Retinal pigment epithelial cell (primary cell): ENCODE results near the gene TMEM74B.
A peak's percentile ranks its signal among the peaks of the same experiment; 100 is the strongest.

Source experiments
- DNase-seq: peaks from one replicate; pipeline ENCODE4 v3.0.0-alpha.2; 2010; ENCODE audit warnings: low read depth
- H3K4me3 ChIP-seq: 2 replicates; pipeline ENCODE4 v1.5.1; 2011; ENCODE audit warnings: mild to moderate bottlenecking, low read length, control low read depth, moderate library complexity
- TF ChIP-seq, protein P1 (sequence below): conservative IDR thresholded peaks from 2 replicates; pipeline ENCODE4 v1.5.1; 2011; ENCODE audit warnings: low read depth, low read length, control low read depth, inconsistent platforms

Gene TMEM74B

DNA sequence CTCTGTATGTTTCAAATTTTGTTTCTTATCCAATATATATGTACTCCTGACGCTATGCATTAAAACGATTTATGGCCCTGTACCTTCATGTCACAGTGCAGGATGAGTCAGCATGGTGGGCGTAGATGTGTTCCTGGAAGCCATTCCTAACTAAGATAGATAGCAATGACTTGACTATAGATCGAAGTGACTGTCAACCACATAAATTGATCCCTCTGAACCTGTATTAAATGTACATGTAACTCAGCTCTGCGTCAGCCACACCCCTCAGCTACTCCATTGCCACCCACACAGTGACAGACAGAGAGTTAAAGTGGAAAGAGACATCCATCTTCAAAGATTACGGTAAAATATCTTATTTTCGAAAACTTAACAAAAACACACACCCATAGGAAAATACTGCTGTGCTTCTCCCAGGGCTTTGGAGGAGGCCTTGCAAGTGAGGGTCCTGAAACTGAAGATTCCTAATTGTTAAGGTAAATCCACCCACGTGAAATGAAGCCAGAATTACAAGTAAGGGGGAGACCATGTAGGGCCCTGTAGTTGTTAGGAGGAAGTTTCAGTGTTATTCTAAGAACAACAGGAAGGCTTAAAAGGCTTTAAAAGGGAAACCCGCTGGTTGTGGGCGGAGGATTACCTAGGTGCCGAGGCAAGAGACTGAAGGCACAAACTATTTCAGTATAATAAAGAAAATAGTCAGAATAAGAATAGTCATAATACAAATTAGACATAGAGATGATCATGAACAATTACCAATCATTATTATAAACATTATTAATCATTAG lies 30.8 kb upstream of the TMEM74B start:
- DNase-seq, result no peak
- no peak overlapping the region for H3K4me3 ChIP-seq

DNA sequence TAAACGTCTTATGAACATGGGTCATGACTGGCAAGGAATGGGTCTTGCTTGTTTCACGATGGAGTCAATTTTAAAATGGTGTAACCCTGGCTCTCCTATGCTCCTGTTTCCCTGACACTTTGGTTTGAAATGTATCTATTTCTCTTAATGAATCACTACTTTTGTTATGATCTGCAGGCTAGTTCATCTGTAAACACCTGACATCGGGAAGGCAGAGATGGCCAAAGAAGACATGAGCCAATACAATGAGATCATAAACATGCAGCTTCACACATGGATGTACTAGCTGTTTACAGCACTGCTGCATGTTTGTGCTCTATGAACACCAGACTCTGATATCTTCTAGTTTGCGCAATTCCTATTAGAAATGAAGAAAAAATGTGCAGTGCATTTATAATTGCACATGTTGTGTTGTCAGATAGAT lies 30.1 kb upstream of the TMEM74B start:
- DNase-seq, result no peak
- TF ChIP-seq, protein P1, sequence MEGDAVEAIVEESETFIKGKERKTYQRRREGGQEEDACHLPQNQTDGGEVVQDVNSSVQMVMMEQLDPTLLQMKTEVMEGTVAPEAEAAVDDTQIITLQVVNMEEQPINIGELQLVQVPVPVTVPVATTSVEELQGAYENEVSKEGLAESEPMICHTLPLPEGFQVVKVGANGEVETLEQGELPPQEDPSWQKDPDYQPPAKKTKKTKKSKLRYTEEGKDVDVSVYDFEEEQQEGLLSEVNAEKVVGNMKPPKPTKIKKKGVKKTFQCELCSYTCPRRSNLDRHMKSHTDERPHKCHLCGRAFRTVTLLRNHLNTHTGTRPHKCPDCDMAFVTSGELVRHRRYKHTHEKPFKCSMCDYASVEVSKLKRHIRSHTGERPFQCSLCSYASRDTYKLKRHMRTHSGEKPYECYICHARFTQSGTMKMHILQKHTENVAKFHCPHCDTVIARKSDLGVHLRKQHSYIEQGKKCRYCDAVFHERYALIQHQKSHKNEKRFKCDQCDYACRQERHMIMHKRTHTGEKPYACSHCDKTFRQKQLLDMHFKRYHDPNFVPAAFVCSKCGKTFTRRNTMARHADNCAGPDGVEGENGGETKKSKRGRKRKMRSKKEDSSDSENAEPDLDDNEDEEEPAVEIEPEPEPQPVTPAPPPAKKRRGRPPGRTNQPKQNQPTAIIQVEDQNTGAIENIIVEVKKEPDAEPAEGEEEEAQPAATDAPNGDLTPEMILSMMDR, result no peak
- H3K4me3 ChIP-seq, result no peak overlapping the region

More for the DNA sequence above, 30.8 kb upstream of the TMEM74B start:
- TF ChIP-seq, protein P1, result no peak

- H3K4me3 ChIP-seq, result no peak overlapping the region
- DNase-seq, result no peak
- TF ChIP-seq, protein P1, result peak; percentile 90
Observed at GRCh38 chr20:1212607-1213396, 28.0 kb upstream of the TMEM74B start.

DNA sequence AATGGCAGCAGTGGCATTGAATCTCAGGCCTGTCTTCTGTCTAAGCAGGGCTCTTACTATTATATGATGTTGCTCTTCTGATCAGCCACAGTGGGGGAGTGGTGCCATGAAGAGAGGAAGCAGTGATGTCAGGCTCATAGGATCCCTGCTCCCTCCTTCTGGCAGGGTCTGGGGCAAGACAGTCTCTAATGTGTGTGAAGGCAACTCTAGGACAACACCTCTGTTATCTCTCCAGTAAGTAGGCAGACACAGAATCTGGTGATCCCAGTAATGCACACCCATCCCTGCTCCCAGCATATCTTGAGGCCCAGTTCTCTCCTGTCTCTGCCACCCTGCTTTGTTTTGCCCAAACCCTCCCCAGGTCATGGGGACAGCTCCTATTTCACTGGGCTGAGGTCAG lies 27.2 kb upstream of the TMEM74B start:
- TF ChIP-seq, protein P1, result no peak
- no peak overlapping the region for H3K4me3 ChIP-seq
- no peak for DNase-seq

GRCh38 chr20:1210501-1210900 lies 25.7 kb upstream of the TMEM74B start:
- TF ChIP-seq, protein P1, result no peak
- DNase-seq, result no peak
- no peak overlapping the region for H3K4me3 ChIP-seq

- no peak for DNase-seq
- TF ChIP-seq, protein P1, result peak; percentile 41
- no peak overlapping the region for H3K4me3 ChIP-seq
Observed at GRCh38 chr20:1209447-1210387, 24.9 kb upstream of the TMEM74B start.
